Measurements from ENCODE around the gene LHFPL2. TPM values are rescaled to one million over a fixed set of nuclear protein-coding genes. Genes with fewer than 3 reads are reported as not detected.
"Not testable (repeated sequence)": the region's sequence is repeated elsewhere in the genome, so short reads cannot be mapped to it uniquely, and the experiment has no call there.

LHFPL2 gene
- total RNA-seq, 1 donor from 2014 or later: 42.1 TPM

DNA sequence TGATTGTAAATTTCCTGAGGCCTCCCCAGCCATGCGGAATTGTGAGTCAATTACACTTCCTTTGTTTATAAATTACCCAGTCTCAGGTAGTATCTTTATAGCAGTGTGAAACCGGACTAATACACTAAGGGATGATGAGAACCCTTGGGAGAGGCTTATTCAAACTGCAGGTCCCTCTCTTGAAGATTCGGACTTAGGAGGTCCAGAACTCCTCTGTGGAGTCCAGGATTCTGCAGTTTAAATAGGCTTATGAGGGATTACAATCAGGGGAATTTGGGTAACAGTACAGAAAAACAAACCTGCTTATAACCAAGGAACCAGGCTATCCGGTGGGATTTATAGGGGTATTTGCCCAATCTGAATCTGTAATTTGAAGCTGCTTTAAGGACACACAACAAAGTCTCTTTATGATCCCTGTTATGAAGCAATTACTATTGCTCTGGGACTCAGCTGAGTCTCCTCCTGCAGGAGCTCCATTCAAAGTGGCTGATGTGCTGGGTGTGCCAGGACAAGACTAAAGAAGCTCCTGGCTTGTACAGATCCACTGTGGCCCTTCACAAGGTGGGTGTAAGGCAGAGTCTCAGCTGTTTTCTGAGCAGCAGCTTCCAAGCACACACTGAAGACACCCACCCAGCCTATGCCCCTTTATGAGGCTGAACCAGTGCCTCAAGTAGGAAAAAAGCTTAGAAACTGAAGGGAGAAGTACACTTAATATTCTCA, 41.8 kb upstream of the LHFPL2 start:
- no peaks in the 10 kb centered on the region for H3K4me1 Mint-ChIP-seq
- no peaks in the 10 kb centered on the region for H3K27me3 Mint-ChIP-seq (ENCODE audit: low read depth)
- no peak overlapping the region for H3K27ac Mint-ChIP-seq
- H3K36me3 Mint-ChIP-seq: peaks cover 10% of the 10 kb centered on the region
- DNase-seq (ENCODE audit: low spot score in 2 of 2, unreplicated experiment in 2 of 2): no peak
- TF ChIP-seq, protein P1, sequence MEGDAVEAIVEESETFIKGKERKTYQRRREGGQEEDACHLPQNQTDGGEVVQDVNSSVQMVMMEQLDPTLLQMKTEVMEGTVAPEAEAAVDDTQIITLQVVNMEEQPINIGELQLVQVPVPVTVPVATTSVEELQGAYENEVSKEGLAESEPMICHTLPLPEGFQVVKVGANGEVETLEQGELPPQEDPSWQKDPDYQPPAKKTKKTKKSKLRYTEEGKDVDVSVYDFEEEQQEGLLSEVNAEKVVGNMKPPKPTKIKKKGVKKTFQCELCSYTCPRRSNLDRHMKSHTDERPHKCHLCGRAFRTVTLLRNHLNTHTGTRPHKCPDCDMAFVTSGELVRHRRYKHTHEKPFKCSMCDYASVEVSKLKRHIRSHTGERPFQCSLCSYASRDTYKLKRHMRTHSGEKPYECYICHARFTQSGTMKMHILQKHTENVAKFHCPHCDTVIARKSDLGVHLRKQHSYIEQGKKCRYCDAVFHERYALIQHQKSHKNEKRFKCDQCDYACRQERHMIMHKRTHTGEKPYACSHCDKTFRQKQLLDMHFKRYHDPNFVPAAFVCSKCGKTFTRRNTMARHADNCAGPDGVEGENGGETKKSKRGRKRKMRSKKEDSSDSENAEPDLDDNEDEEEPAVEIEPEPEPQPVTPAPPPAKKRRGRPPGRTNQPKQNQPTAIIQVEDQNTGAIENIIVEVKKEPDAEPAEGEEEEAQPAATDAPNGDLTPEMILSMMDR (IDR thresholded peaks at IDR 0.05; ENCODE audit: unreplicated experiment): no peak
- peaks cover 19% of the 10 kb centered on the region for H3K9me3 Mint-ChIP-seq
- no peak overlapping the region for H3K4me3 Mint-ChIP-seq

GRCh38 chr5:78689540-78690252, 41.1 kb upstream of the LHFPL2 start:
- H3K4me3 Mint-ChIP-seq: no peak overlapping the region
- peaks cover 7% of the 10 kb centered on the region for H3K36me3 Mint-ChIP-seq
- peaks cover 16% of the 10 kb centered on the region for H3K9me3 Mint-ChIP-seq
- H3K4me1 Mint-ChIP-seq: no peaks in the 10 kb centered on the region
- TF ChIP-seq, protein P1 (IDR thresholded peaks at IDR 0.05; ENCODE audit: unreplicated experiment): no peak
- H3K27ac Mint-ChIP-seq: no peak overlapping the region
- DNase-seq (ENCODE audit: low spot score in 2 of 2, unreplicated experiment in 2 of 2): no peak
- H3K27me3 Mint-ChIP-seq (ENCODE audit: low read depth): no peaks in the 10 kb centered on the region

GRCh38 chr5:78687514-78687913, 38.9 kb upstream of the LHFPL2 start:
- not testable (repeated sequence) for H3K9me3 Mint-ChIP-seq; H3K4me1 Mint-ChIP-seq; H3K36me3 Mint-ChIP-seq; DNase-seq (ENCODE audit: low spot score in 2 of 2, unreplicated experiment in 2 of 2); H3K27me3 Mint-ChIP-seq (ENCODE audit: low read depth); H3K4me3 Mint-ChIP-seq; H3K27ac Mint-ChIP-seq

DNA sequence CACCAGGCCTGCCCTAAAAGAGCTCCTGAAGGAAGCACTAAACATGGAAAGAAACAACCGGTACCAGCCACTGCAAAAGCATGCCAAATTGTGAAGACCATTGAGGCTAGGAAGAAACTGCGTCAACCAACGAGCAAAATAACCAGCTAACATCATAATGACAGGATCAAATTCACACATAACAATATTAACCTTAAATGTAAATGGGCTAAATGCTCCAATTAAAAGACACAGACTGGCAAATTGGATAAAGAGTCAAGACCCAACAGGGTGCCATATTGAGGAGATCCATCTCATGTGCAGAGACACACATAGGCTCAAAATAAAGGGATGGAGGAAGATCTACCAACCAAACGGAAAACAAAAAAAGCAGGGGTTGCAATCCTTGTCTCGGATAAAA, 35.3 kb upstream of the LHFPL2 start:
- not testable (repeated sequence) for H3K27me3 Mint-ChIP-seq (ENCODE audit: low read depth); H3K4me3 Mint-ChIP-seq; H3K27ac Mint-ChIP-seq; H3K9me3 Mint-ChIP-seq; H3K36me3 Mint-ChIP-seq; DNase-seq (ENCODE audit: low spot score in 2 of 2, unreplicated experiment in 2 of 2); H3K4me1 Mint-ChIP-seq

DNA sequence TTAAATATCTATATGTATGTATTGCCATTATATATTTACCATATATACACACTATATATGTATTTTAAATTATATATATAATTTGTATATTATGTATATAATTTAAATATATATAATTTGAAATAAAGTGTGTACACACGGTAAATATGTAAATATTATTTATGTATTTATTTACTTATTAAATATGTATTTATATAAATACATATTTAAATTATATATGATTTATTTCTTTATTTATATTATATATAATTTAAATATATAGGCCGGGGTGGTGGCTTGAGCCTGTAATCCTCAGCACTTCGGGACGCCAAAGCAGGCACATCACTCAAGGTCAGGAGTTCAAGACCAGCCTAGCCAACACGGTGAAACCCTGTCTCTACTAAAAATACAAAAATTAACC, 31.3 kb upstream of the LHFPL2 start:
- Mint-ChIP-seq H3K36me3 (peaks cover 2% of the 10 kb centered on the region), H3K4me1 (peaks cover 16% of the 10 kb centered on the region), H3K4me3 (no peak overlapping the region), H3K9me3 (peaks cover 10% of the 10 kb centered on the region), H3K27me3 (ENCODE audit: low read depth) (no peaks in the 10 kb centered on the region), H3K27ac (no peak overlapping the region)
- TF ChIP-seq, protein P1 (IDR thresholded peaks at IDR 0.05; ENCODE audit: unreplicated experiment): no peak
- no peak for DNase-seq (ENCODE audit: low spot score in 2 of 2, unreplicated experiment in 2 of 2)

- no peak overlapping the region for H3K4me3 Mint-ChIP-seq
- H3K4me1 Mint-ChIP-seq: peaks cover 16% of the 10 kb centered on the region
- TF ChIP-seq, protein P1 (IDR thresholded peaks at IDR 0.05; ENCODE audit: unreplicated experiment): no peak
- no peak for DNase-seq (ENCODE audit: low spot score in 2 of 2, unreplicated experiment in 2 of 2)
- peaks cover 14% of the 10 kb centered on the region for H3K9me3 Mint-ChIP-seq
- H3K27ac Mint-ChIP-seq: peak overlapping the region; percentile 82
- no peaks in the 10 kb centered on the region for H3K27me3 Mint-ChIP-seq (ENCODE audit: low read depth)
- no peaks in the 10 kb centered on the region for H3K36me3 Mint-ChIP-seq
Measured at GRCh38 chr5:78677777-78678668, 29.5 kb upstream of the LHFPL2 start.

All from mesothelial cell of epicardium (in vitro differentiated cells).